HG02852 (cell line): ENCODE measurements around the gene ZBTB4.

ENCODE experiments used
- ATAC-seq: cut with Tn5 transposase; IDR thresholded peaks from one replicate; pipeline ENCODE4 v1.9.1; 2021; ENCODE audit warnings: mild to moderate bottlenecking, moderate library complexity; ENCODE audit not compliant: unreplicated experiment

ZBTB4 gene

DNA sequence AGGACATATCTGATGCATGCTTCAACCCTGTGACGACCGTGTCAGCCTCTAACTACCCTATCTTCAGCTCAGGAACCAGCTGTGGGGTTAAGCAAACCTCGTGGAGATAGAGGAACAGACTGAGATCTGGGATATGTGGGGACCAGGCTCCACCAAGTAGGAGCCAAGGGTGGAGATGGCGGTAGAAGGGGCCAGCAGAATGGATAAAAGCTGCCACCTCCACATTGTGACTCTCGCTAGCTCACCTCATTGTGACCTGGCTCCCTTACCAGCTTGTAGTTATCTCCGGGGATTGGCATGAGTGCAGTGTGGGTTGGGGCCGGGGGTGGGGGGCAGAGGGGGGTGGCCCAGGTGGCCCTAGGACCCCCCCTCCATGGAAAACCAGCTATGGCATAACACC lies 54.1 kb downstream of the ZBTB4 start, which contains the start of gene SPEM2:
Gene SPEM2, plus strand, starts transcription at position 301 of the 400 bp plus-strand sequence. Its CDS starts 73 bp downstream, at position 374.
- no peak for ATAC-seq

DNA sequence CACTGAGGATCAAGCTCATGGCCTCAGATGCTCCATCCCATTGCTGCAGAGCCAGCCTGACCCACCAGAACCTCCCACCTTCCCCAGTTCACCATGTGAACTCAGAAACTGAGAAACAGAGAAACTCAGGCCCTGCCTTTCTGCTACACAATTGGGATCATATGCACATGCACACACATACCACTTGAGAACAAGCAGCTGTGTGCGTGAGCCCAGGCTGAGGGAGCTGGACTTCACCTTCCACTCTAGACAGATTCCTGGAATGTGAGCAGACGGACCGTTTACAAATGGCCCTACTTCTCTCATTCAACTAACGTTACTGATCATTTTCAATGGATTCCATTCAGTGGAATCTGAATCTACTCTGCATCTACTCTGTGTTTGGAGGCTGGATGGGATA lies 55.8 kb downstream of the ZBTB4 start:
- ATAC-seq, result no peak

DNA sequence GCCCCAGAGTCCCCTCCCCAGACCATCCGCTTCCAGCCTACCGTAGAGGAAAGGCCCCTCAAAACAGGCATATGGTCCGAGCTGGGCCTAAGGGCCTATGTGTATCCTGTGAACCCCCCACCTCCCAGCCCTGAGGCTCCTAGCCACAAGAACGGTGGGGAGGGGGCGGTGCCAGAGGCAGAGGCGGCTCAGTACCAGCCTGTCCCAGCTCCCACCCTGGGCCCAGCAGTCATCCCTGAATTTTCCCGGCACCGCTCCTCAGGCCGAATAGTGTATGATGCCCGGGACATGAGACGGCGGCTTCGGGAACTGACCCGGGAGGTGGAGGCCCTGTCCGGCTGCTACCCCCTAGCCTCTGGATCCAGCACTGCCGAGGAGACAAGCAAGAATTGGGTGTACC lies 58.2 kb downstream of the ZBTB4 start:
- no peak for ATAC-seq

DNA sequence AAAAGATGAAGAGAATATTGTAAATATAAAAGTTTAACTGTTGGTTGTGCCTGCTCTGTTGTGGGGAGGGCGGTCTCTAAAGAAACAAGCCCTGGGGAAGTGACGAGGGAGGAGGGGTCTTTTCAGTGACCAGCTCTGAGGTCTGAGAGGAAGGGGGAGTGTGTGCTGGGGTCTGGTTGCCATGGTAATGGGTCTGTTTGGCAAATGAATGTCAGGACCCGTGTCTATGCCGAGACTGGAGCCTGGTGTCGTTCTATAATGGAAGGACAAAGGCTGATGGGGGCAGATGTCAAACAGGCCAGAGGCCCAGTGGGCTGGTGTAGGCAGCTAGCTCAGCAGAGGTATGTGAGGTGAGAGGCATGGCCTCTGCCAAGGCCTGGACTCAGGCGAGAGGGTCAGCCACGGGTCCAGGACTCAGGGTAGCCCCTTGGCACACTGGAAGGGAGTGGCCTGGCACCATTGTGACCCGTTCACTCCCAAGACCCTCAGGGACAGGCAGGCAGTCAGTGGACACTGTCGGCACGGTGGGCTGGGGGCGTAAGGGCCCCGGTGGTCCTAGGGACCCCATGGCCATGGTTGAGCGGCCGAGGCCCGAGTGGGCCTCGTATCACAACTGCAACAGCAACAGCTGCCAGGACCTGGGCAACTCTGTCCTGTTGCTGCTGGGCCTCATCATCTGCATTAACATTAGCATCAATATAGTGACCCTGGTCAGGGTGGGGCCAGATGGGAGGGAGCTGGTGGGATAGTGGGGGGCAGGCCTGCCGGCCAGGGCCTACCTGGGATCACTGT lies 59.4 kb downstream of the ZBTB4 start, which contains the start of gene SPEM1:
Gene SPEM1, plus strand, starts transcription at position 506 of the 792 bp plus-strand sequence. Its CDS starts 61 bp downstream, at position 567.
- ATAC-seq, result no peak

DNA sequence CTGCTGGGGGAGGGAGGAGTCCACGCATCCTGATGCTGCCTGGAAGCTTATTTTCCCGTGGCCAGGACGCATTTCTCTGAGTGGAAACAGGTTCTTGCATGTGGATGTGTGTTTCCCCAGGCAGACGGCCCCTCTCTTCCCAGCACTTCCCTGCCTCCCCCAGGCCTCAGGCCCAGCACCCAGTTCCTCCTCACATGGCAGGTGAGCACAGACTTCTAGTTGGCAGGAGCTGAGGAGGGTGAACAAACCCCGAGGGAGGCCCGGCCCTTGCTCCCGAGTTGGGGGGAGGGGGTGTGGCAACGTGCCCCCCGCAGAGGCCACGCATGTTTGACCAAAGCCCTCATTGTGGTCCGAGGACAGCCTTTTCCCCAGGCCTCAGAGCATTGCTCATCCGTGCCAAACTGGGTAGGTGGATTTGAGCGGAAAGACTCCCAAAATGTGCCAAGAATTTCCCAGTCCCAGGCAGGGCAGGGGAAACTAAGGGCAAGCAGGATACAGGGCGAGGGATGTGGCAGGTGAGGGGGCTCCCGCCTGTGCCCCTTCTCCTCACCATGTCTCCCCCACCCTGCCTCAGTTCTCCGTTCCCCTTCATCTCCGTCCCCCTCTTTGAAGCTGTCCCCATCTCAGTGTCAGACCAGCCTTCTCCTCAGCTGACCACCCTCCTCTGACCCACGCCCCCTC lies 60.8 kb downstream of the ZBTB4 start:
- ATAC-seq, result no peak

DNA sequence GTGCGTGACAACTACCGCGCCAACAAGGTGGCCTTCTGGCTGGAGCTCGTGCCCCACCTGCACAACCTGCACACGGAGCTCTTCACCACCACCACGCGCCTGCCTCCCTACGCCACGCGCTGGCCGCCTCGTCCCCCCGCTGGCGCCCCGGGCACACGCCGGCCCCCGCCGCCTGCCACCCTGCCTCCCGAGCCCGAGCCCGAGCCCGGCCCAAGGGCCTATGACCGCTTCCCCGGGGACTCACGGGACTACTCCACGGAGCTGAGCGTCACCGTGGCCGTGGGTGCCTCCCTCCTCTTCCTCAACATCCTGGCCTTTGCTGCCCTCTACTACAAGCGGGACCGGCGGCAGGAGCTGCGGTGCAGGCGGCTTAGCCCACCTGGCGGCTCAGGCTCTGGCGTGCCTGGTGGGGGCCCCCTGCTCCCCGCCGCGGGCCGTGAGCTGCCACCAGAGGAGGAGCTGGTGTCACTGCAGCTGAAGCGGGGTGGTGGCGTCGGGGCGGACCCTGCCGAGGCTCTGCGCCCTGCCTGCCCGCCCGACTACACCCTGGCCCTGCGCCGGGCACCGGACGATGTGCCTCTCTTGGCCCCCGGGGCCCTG lies 62.3 kb downstream of the ZBTB4 start:
- no peak for ATAC-seq

DNA sequence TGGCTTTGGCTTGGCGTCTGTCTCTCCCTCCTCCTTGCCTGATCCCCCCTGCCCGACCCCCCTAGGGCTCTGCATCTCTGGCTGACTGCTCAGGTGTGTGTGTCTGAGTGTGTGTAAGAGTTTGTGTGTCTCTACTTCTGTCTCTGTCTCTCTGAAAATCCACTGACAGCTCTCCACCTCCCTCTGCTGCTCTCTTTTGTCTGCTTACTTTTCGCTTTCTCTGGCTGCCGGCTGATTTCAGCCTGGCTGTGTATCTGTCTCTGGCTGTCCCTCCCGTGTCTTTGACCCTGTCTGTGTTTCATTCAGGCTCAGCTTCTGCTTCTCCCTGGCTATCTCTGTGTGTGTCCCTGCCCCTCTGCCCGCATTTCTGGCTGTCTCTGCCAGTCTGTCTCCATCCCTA lies 63.1 kb downstream of the ZBTB4 start:
- ATAC-seq, result no peak

DNA sequence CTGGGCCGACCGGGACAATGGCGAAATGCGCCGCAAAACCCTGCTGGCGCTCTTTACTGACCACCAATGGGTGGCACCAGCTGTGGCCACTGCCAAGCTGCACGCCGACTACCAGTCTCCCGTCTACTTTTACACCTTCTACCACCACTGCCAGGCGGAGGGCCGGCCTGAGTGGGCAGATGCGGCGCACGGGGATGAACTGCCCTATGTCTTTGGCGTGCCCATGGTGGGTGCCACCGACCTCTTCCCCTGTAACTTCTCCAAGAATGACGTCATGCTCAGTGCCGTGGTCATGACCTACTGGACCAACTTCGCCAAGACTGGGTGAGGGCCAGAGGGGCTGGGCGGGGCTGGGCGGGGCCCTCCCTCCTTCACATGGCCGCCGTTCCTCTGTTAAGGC lies 63.6 kb downstream of the ZBTB4 start:
- no peak for ATAC-seq

DNA sequence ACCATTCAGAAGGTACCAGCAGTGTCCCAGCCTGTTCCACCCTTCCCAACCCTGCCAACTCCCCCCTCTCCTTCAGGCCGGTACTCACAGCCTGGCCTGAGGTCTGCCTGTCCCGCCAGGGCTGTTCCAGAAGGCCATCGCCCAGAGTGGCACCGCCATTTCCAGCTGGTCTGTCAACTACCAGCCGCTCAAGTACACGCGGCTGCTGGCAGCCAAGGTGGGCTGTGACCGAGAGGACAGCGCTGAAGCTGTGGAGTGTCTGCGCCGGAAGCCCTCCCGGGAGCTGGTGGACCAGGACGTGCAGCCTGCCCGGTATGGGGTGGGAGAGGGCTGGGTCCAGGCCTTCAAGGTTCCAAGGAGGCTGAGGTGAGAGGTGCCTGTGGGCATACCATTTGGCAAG lies 64.6 kb downstream of the ZBTB4 start:
- no peak for ATAC-seq

DNA sequence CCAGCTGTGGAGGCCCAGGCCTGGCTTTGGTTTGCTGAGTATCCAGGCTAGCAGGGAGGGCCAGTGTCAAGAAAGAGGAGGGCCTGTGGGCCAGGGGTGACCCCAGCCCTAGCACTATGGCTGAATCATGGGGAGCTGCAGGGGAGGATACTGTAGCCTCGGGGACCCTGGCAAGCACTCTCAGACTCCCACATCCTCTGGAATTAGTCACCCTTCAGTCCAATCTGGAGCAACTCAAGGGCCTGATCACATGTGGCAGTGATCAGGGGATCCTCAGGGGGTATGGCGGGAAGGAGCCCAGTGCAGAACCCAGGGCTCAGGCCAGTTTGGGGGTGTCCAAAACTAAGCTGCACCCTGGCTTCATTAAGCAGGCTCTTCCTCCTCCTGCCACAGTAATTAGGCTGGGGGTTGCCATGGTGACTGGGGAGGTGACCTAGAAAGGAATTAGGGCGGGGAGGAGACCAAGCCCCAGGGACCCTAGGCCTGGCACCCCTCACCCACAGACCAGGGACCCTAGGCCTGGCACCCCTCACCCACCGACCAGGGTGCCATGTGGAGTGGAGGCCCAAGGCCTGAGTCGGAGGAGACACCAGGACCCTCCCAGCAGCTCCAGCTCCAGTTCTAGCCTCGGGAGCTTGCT lies 66.0 kb downstream of the ZBTB4 start:
- ATAC-seq, result no peak

DNA sequence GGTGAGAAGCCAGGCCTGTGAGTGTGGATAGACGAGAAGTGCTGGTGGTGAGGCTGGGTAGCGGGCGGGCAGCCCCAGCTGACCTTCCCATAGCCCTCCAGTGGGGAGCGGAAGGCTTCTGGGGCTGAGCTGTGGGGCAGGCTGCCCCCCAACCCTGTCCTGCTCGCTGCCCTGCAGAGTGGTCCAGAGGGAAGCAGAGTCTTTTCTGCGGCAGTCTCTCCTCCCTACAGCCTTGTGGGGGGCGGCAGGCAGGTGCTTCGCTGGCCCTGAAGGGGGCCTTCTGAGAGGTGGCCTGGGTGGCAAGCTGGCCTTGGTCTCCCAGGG lies 68.0 kb downstream of the ZBTB4 start:
- ATAC-seq, result no peak

DNA sequence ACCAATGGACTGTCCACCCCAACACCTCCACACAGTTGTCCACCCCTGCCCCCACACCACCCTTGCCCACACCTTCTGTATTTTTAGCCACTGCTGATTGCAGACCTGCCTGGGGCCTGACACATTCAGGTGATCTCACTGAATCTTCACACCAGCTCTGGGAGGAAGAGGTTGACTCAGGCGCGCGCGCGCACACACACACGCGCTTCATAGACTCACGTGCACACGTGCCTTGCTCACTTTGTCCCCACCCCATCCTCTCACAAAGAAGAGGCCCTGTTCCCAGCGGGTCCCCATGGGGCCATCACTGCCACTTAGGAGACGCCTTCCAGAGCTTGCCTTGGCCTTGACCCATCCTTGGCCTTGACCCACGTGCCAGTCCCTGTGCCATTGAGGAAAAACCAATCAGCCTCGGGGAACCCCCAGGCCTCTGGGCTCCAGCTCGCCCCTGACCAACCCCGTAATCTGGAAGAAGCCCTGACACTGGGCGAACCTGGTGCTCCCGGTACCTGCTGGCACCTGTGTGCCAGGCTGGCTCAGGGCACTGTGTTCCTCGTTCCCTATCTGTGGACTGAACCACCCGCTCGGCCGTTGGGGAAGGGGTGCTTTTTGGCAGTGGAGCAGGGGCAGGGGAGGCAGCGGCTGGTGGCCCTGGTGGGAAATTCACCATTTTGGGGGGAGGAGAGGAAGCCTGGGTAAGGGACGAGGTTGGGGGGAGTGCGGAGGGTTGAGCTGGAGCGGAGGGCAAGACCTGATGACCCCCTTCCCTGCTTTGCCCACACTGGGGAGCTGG lies 68.6 kb downstream of the ZBTB4 start:
- no peak for ATAC-seq

DNA sequence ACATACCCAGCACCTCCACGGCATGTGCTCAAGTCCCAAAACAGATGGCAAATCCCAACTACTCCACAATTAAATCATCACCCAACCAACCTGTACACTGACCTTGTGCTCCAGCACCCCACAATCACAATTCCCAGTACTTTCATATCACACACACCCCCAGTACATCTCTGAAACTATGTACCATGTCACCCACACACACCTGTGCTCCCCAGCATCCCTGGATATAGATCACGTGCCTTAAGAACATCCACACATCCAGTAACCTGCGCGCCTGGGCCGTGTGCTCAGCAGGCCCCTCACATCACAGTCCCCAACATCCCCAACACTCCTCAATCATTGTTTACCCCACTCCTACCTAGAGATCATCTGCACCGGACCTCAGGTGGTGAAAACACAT lies 69.7 kb downstream of the ZBTB4 start:
- no peak for ATAC-seq
